Activated naive CD8-positive, alpha-beta T cell (primary cell): ENCODE results near the gene HIP1R.
"Not testable (repeated sequence)": the region's sequence is repeated elsewhere in the genome, so short reads cannot be mapped to it uniquely, and the experiment has no call there.

Experiments
- H3K27ac Mint-ChIP-seq: one replicate; pipeline ENCODE4 v1.8.0; 2021; ENCODE audit warnings: mixed read lengths
- H3K27me3 Mint-ChIP-seq: one replicate; pipeline ENCODE4 v1.8.0; 2021; ENCODE audit warnings: mixed read lengths
- H3K36me3 Mint-ChIP-seq: one replicate; pipeline ENCODE4 v1.8.0; 2021; ENCODE audit warnings: mixed read lengths
- H3K4me1 Mint-ChIP-seq: one replicate; pipeline ENCODE4 v1.8.0; 2021; ENCODE audit warnings: low read depth, mixed read lengths
- H3K4me3 Mint-ChIP-seq: one replicate; pipeline ENCODE4 v1.8.0; 2021; ENCODE audit warnings: mild to moderate bottlenecking, mixed read lengths
- H3K9me3 Mint-ChIP-seq: one replicate; pipeline ENCODE4 v1.8.0; 2021; ENCODE audit warnings: low read depth, mixed read lengths

HIP1R gene

DNA sequence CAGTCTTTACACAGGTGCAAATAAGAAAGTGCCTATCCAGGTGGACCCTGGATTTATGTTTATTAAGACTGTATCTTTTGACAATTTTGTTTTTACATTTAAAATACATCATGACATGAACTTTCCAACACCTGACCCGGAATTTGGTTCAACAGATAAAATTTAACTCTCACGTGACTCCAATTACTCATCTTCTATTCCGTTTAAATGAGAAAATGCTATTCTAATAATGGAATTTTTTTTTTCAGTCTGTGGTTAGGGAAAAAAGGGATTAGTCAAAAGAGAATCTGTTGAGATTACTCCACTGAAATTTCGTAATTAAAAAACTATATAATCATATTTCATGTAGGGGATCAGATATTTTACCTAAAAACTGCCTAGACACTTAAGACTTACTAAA lies 49.6 kb downstream of the HIP1R start:
- Mint-ChIP-seq H3K9me3 (no peaks in the 10 kb centered on the region), H3K4me1 (peaks cover 89% of the 10 kb centered on the region), H3K36me3 (peaks cover 4% of the 10 kb centered on the region), H3K4me3 (no peak overlapping the region), H3K27ac (no peak overlapping the region), H3K27me3 (no peaks in the 10 kb centered on the region)

DNA sequence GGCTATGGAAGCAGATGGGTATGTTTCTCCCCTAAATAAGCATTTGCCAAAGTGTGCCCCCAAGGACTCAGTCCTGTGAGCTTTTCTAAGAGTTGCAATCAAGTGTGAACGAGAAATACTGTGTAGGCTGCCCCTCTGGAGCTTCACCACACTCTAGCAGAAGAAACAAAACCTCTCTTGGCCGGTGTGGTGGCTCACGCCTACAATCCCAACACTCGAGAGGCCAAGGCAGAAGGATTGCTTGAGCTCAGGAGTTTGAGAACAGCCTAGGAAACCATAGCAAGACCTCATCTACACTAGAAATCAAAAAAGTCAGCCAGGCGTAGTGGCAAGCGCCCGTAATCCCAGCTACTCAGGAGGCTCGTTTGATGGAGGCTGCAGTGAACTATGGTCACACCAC lies 50.9 kb downstream of the HIP1R start:
- Mint-ChIP-seq H3K9me3 (no peaks in the 10 kb centered on the region), H3K4me1 (peaks cover 89% of the 10 kb centered on the region), H3K27ac (no peak overlapping the region), H3K4me3 (no peak overlapping the region), H3K36me3 (no peaks in the 10 kb centered on the region), H3K27me3 (no peaks in the 10 kb centered on the region)

DNA sequence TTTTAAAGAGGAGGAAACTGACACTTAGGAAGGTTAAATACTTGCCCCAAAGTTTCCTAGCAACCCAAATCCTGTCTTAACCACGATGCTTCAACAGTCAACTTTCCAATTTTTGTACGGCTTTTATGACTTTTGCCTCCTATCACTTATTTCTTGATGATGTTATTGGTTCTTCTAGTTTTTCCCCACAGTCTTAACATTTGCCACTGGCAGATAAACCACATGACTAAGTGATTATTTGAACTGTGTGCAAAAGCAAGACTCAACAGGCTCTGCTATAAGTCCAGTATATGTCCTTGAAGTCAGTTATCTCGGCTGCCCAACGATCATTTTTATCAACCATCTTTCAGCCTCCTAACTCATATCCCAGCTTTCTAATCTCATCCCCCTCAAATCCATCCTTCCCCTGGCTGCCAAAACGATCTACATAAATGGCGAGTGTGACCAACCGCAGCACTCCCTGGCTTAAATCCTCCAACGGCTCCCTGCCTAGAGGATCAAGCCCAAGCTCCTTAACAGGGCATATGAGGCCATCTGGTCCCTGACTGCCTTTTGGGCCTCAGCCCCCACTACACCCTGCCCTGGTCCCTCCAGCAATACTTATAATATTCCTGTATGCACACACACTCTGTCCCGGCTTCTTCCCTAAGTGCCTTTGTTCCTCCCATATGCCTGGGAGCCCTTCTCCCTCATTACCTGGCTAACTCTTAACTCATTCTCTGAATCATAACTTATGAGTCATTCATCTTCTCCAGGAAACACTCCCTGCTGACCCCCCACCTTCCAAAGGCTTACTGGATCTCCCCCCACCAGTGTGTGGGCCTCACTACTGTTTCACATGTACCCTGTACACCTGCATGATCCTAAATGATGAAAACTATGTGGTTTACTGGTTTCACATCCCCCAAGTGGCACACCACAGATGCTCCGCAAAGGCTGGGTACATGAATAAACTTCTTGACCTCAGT lies 51.9 kb downstream of the HIP1R start:
- H3K4me1 Mint-ChIP-seq: peaks cover 89% of the 10 kb centered on the region
- H3K27me3 Mint-ChIP-seq: no peaks in the 10 kb centered on the region
- peak overlapping the region; percentile 70 for H3K27ac Mint-ChIP-seq
- H3K9me3 Mint-ChIP-seq: no peaks in the 10 kb centered on the region
- H3K4me3 Mint-ChIP-seq: peak overlapping the region; percentile 82
- no peaks in the 10 kb centered on the region for H3K36me3 Mint-ChIP-seq

DNA sequence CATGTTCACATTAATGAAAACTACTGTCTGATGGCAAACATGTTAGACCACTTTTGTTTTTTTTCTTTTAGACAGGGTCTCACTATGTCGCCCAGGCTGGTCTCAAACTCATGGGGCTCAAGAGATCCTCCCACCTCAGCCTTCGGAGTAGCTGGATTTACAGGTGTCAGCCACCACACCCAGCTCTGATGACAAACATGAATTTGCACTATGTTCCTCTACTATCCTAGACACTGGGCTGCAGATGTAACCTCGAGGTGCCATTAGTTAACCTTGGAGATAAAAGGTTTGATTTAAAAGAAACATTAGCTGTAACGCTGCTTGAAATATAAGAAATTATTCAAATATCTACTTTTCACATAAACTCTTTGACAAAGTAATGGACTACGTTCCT lies 52.6 kb downstream of the HIP1R start:
- H3K27ac Mint-ChIP-seq: peak overlapping the region; percentile 70
- peaks cover 88% of the 10 kb centered on the region for H3K4me1 Mint-ChIP-seq
- no peaks in the 10 kb centered on the region for H3K27me3 Mint-ChIP-seq
- H3K9me3 Mint-ChIP-seq: no peaks in the 10 kb centered on the region
- H3K4me3 Mint-ChIP-seq: peak overlapping the region; percentile 82
- no peaks in the 10 kb centered on the region for H3K36me3 Mint-ChIP-seq

DNA sequence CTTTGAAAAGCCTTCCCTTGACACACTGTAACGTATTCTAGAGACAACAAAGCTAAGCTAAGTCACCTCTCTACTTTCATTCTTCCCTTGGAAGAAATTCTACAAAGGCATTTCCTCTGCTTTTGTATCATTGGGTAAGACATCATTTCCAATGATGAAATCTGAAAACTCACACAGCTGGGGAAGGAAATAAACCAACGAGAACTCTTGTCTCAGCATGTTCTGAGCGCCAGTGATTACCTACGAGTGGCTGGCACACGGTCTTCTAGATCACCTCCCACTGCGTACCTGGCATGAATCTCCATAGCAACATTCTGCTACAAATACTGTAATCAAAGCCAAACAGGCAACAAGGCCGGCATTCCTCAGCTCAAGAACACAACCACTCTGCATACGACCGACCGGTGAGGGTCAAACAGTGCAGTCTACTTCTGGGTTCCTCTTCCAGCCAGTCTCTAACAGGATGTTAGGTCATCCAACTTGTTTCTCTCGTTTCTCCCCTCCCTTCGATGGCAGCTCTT lies 53.0 kb downstream of the HIP1R start:
- H3K36me3 Mint-ChIP-seq: peaks cover under 1% of the 10 kb centered on the region
- H3K4me3 Mint-ChIP-seq: peak overlapping the region; percentile 82
- no peaks in the 10 kb centered on the region for H3K27me3 Mint-ChIP-seq
- peaks cover 86% of the 10 kb centered on the region for H3K4me1 Mint-ChIP-seq
- peak overlapping the region; percentile 70 for H3K27ac Mint-ChIP-seq
- H3K9me3 Mint-ChIP-seq: no peaks in the 10 kb centered on the region

DNA sequence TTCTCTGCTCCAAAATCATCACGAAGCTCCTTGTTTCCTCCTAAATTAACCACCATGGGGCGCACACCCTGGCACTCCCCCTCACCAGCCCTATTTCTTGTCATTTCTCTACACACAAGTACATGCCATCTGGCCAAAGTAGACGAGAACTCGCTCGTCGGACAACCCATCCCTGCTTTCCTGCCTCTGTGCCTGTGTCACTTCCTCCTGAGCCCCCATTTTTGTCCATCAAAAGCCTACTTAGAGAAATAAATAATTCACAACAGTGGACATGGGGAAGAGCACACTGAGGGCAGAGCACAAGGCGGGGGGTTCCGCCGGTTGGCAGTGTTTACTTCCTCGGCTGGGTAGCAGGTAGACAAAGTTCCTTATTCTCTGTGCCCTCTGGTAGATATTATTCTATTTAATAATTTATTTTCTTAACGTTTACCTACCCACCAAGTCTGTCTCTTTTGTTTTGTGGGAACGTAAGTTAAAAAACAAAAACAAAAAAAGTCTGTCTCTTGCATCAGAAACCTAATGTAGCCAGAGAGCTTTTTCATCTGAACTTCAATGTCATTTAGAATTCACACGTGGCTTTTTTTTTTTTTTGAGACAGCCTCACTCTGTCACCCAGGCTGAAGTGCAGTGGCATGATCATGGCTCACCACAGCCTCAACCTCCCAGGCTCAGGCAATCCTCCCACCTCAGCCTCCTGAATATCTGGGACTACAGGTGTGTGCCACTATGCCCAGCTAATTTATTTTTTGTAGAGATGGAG lies 54.7 kb downstream of the HIP1R start:
- Mint-ChIP-seq H3K9me3 (no peaks in the 10 kb centered on the region), H3K27me3 (no peaks in the 10 kb centered on the region), H3K27ac (peak overlapping the region; percentile 76), H3K4me1 (peaks cover 87% of the 10 kb centered on the region), H3K36me3 (peaks cover 3% of the 10 kb centered on the region), H3K4me3 (peak overlapping the region; percentile 77)

DNA sequence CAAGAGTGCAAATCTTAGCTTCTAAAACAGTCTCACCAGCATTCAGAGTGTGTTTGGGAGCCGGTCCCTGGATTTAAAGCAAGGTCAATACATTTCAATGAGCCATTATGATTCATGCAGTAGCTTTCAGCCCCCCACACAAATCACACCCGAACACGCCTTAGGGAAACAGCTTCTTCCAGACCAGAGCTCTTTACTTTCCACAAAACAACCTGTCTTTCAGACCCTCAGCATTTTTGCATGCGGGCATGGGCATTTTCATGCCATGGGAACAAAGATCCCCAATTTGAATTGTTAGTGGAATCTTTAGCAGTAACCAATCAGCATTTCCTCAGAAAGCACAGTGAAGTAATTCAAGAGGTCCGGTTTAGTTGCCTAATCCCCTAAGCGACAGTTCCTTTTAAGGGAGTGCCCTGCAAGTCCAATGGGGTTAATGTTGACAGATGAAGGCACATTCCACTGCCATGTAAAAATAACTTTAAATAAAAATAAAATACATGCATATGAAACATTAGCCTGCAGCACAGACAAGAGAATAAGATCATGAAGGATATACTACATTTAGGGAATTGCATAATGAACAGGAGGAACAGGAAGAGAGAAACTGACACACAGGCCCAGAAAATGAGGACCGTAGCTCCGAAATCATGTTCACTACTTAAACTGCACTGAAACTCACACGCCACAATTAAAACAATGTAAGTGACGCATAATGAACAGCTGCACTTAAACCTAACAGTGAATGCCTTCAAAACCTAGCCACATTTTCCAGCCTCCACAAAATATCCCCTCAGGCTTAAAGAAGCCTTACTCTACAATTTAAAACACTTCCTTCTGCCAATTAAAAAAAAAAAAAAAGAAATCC lies 56.6 kb downstream of the HIP1R start:
- Mint-ChIP-seq H3K4me3 (no peak overlapping the region), H3K4me1 (peaks cover 89% of the 10 kb centered on the region), H3K27me3 (no peaks in the 10 kb centered on the region), H3K27ac (no peak overlapping the region), H3K9me3 (no peaks in the 10 kb centered on the region), H3K36me3 (peaks cover 3% of the 10 kb centered on the region)

DNA sequence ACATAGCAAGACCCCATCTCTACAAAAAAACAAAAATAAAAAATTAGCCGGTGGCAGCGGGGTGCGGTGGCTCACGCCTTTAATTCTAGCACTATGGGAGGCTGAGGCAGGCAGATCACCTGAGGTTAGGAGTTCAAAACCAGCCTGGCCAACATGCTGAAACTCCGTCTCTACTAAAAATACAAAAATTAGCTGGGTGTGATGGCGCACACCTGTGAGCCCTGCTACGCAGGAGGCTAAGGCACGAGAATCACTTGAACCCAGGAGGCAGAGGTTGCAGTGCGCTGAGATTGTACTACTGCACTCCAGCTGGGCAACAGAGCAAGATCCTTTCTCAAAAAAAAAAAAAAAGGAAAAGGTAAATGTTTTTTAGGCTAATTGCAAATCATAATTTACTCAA lies 57.5 kb downstream of the HIP1R start:
- Mint-ChIP-seq H3K4me3 (peak overlapping the region; percentile 13), H3K4me1 (peaks cover 88% of the 10 kb centered on the region)
- not testable (repeated sequence) for H3K36me3 Mint-ChIP-seq, H3K9me3 Mint-ChIP-seq, H3K27me3 Mint-ChIP-seq, H3K27ac Mint-ChIP-seq

DNA sequence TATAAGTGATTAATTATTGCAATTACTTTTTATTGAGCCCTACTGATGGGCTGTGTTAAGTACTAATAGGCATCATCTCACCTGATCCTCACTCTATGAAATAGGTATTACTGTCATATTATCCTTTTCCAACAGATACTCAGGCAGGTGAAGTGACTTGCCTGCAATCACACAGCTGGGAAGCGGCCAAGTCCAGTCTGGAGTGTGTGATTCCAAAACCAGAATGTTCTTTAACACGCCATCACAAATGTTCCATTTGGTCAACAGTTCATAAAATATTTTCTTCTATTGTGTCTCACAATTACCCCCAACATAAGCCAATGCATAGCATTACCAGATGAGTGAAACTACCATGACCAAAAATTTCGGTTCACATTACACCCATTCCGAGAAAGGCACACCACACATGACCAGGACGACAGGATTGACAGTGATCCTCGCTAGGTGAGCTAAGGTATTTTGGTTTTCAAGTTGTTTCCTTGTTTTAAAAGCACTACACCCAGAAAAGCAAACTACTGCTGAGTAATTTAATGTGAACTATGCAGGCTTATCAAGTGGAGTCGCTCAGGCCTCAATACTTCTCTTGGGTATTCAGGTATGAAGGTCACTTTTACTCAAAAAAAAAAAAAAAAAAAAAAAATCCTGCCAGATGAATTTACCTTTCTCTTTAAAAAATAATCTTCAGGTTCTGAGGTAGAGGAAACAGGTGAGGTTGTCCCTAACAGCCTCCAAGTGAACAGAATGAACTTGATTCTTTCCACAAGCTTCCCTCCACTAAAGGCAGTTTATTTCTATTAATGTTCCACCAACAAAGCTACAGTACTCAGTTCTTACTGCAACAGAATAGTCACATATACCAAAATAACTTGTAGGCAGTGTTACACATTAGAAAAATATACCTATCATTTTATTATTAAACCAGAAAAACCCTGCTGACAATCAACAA lies 58.2 kb downstream of the HIP1R start:
- H3K9me3 Mint-ChIP-seq: no peaks in the 10 kb centered on the region
- peaks cover 87% of the 10 kb centered on the region for H3K4me1 Mint-ChIP-seq
- H3K27ac Mint-ChIP-seq: peak overlapping the region; percentile 54
- H3K36me3 Mint-ChIP-seq: peaks cover 3% of the 10 kb centered on the region
- H3K4me3 Mint-ChIP-seq: peak overlapping the region; percentile 92
- no peaks in the 10 kb centered on the region for H3K27me3 Mint-ChIP-seq

DNA sequence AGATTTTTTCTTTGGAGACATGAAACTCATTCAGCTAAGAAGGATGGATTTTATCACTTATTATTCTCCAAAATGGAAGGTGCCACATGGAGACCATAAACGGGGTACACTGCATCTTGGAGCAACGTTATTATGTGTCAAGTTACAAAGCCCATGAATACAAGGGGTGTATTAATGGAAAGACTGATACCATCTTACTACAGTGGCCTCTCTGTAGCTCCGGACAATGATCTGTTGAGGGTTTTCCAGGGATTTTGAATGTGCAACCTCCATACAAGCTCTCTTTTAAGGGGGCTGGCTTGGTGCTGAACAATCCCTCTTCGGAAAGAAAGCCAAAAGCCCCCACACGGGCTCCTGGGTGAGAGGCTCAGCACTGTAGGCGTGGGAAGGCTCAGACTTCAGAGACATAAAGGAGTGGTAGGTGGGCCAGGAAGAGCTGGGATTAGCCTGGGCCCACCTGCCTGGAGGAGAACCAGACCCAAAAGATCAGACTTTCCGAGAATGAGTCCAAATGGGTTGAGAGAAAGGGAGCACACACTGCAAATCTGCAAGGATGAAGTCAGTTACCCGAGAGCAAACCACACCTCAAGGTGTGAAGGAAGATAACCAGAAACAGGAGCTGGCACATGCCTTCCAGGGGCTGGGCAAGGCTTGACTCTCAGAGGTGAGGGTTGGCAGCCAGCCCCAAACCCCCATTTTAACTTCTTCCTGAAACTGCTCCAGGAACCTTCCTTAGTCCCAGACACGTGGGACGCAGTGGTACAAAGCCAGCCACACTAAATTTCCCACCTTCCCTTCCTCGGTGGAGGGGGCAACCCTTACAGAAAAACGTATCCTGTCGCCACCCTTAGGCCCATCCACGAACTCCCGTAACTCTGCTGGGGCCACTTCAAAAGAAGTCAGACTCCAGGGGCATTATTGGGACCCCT lies 59.2 kb downstream of the HIP1R start:
- peaks cover 3% of the 10 kb centered on the region for H3K36me3 Mint-ChIP-seq
- H3K4me3 Mint-ChIP-seq: peak overlapping the region; percentile 92
- peaks cover 87% of the 10 kb centered on the region for H3K4me1 Mint-ChIP-seq
- H3K9me3 Mint-ChIP-seq: no peaks in the 10 kb centered on the region
- H3K27ac Mint-ChIP-seq: peak overlapping the region; percentile 92
- no peaks in the 10 kb centered on the region for H3K27me3 Mint-ChIP-seq

DNA sequence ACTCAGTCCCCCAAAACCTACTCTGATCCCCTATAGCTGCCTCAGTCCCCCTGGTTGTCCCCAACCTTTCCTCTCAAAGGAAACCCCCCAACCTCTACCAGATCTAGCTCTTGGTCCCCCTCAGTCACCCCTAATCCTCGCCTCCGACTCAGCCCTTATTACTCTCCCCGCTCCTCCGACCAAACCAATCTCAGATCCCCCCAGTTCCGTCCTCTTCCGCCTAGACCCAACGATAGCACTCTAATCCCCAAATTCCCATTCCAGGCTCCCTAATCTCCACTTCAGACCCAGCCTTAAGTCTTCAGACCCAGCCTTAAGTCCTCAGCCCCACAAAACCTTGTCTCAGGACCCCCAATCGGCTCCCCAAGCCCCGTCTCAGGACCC lies 60.1 kb downstream of the HIP1R start:
- peak overlapping the region; percentile 92 for H3K27ac Mint-ChIP-seq
- no peaks in the 10 kb centered on the region for H3K27me3 Mint-ChIP-seq
- H3K4me3 Mint-ChIP-seq: peak overlapping the region; percentile 92
- no peaks in the 10 kb centered on the region for H3K9me3 Mint-ChIP-seq
- H3K4me1 Mint-ChIP-seq: peaks cover 88% of the 10 kb centered on the region
- H3K36me3 Mint-ChIP-seq: peaks cover 3% of the 10 kb centered on the region

DNA sequence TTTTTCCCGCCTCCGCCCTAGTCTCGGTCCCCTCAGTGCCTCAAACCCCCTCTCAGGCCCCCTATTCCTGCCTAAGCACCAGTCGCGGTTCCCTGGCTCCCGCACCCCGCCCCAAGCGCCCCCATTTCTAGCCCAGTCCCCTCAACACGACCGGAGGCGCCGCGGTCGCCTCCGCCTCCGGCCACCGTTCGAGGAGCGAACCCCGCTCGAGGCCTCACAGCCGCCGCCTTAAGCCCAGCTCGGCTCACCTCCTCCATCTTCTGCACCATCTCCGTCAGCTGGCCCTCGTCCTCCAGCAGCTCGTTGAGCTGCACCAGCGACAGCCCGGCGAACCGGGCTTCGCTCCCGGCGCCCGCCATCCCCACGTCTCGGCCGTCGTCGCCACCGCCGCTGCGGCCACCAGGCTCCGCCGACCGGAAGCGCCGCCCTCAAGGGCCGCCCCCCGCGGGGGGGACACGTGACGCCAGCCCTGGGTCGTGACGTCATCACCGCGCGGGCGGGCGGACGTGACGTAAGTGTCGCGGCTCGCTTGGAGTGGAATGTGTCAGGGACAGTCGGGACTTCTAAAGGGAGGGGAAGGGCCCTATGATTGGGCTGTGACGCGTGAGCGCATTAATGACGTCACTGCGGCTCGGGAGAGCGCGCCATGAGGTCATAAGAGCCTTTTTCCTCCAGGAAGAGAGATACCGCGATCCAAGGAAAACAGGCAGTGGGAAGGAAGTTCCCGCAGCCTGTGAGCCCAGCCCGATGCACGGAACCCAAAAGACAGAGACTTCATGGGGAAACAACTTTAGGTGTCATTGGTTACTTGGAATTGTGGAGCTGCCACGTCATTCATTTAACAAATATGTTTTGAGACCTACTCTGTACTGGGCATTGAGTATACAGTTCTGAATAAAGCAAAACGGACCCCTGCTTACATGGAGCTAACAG lies 60.7 kb downstream of the HIP1R start, which contains the start of gene VPS37B:
TSS of gene VPS37B (minus strand) at position 421 of the 933 bp plus-strand sequence. CDS start at position 359, 62 bp downstream.
- Mint-ChIP-seq H3K27me3 (no peaks in the 10 kb centered on the region), H3K4me3 (peak within 1 kb of the TSS; percentile 92), H3K36me3 (peaks cover 3% of the 10 kb centered on the region), H3K9me3 (no peaks in the 10 kb centered on the region), H3K4me1 (peaks cover 86% of the 10 kb centered on the region), H3K27ac (peak within 1 kb of the TSS; percentile 92)
